B cell (primary cell): Measurements from ENCODE around the gene C1orf174. TPM values are rescaled to one million over a fixed set of nuclear protein-coding genes. Genes with fewer than 3 reads are reported as not detected.
"Not testable (repeated sequence)": the region's sequence is repeated elsewhere in the genome, so short reads cannot be mapped to it uniquely, and the experiment has no call there.

Experiments used
- ATAC-seq: fragments of 200-7000 bp; cut with Tn5 transposase; one replicate; pipeline ENCODE4 v1.10.0; 2021; ENCODE audit warnings: low read depth, mild to moderate bottlenecking, moderate number of reproducible peaks, moderate library complexity
- CTCF ChIA-PET: fragments of 350-600 bp; sonication (Branson Sonifier 250); formaldehyde crosslinking; loops from one replicate; lab custom pipeline; 2021; ENCODE audit warnings: antibody characterized with exemption, inconsistent platforms; lab: Charles Lee
- POLR2A ChIA-PET: fragments of 350-600 bp; sonication (Branson Sonifier 250); formaldehyde crosslinking; loops from one replicate; lab custom pipeline; 2021; ENCODE audit warnings: antibody characterized with exemption; lab: Charles Lee
- DNase-seq: peaks from one replicate; pipeline ENCODE4 v3.0.0; 2013
- H2AFZ ChIP-seq: 2 replicates; pipeline ENCODE4 v1.6.1; 2012; ENCODE audit warnings: mild to moderate bottlenecking, low read depth, low read length; ENCODE audit not compliant: insufficient read depth, poor library complexity, severe bottlenecking
- H3K27ac ChIP-seq, 2 donors: 1 replicate in 1 of 2; 2 replicates in 1 of 2; pipeline ENCODE4 v1.5.1; 2012 to 2013; ENCODE audit warnings: low read length in 2 of 2, mild to moderate bottlenecking in 2 of 2, moderate library complexity in 1 of 2
- H3K27me3 ChIP-seq, 4 experiments: fragments of 200-600 bp in 1 of 4; sonication (generic) in 1 of 4; replicated peaks in 1 of 4; 1 replicate in 2 of 4; 2 replicates in 2 of 4; pipeline versions ENCODE4 v1.6.1 to v1.7.0; 2013 to 2016; ENCODE audit warnings: low read length in 3 of 4, mild to moderate bottlenecking in 2 of 4, mixed read lengths in 1 of 4, moderate library complexity in 1 of 4; ENCODE audit not compliant: insufficient read depth in 4 of 4, control insufficient read depth in 3 of 4; ENCODE audit errors: control extremely low read depth in 1 of 4
- H3K36me3 ChIP-seq, 2 experiments: replicated peaks in 1 of 2; 1 replicate in 1 of 2; 2 replicates in 1 of 2; pipeline versions ENCODE4 v1.6.1 to v1.7.1; 2013; ENCODE audit warnings: low read length in 1 of 2; ENCODE audit not compliant: insufficient read depth in 2 of 2, control insufficient read depth in 1 of 2; ENCODE audit errors: control extremely low read depth in 1 of 2, extremely low read depth in 1 of 2
- H3K4me1 ChIP-seq, 2 donors: fragments of 200-600 bp in 1 of 2; sonication (generic) in 1 of 2; 1 replicate in 1 of 2; 2 replicates in 1 of 2; pipeline versions ENCODE4 v1.5.1 to v1.6.1; 2013 to 2017; ENCODE audit warnings: low read length in 2 of 2; ENCODE audit not compliant: control insufficient read depth in 2 of 2, insufficient read depth in 2 of 2
- H3K4me2 ChIP-seq: replicated peaks from 2 replicates; pipeline ENCODE3; 2012; ENCODE audit warnings: mild to moderate bottlenecking, low read depth, low read length; ENCODE audit not compliant: poor library complexity, severe bottlenecking
- H3K4me3 ChIP-seq, 5 experiments: fragments of 200-600 bp in 1 of 5; sonication (generic) in 1 of 5; 1 replicate in 3 of 5; 2 replicates in 2 of 5; pipeline versions ENCODE4 v1.5.1 to v1.7.0; 2011 to 2016; ENCODE audit warnings: low read length in 4 of 5, mild to moderate bottlenecking in 4 of 5, low read depth in 2 of 5, control low read depth in 1 of 5, moderate library complexity in 1 of 5; ENCODE audit not compliant: insufficient read depth in 1 of 5; ENCODE audit errors: control extremely low read depth in 1 of 5, extremely low read depth in 1 of 5
- H3K79me2 ChIP-seq: fragments of 200-600 bp; sonication (generic); one replicate; pipeline ENCODE4 v1.6.0; 2016; ENCODE audit warnings: low read length; ENCODE audit not compliant: control insufficient read depth, insufficient read depth
- H3K9ac ChIP-seq: fragments of 200-600 bp; sonication (generic); 2 replicates; pipeline ENCODE4 v1.6.1; 2017; ENCODE audit warnings: mild to moderate bottlenecking, low read length, moderate library complexity
- H3K9me3 ChIP-seq, 3 donors: one replicate each; pipeline versions ENCODE4 v1.6.1 to v1.7.1; 2013; ENCODE audit warnings: low read length in 2 of 3; ENCODE audit not compliant: control insufficient read depth in 2 of 3, insufficient read depth in 1 of 3; ENCODE audit errors: control extremely low read depth in 1 of 3
- H4K20me1 ChIP-seq: 2 replicates; pipeline ENCODE4 v1.6.0; 2012; ENCODE audit warnings: mild to moderate bottlenecking, low read length; ENCODE audit not compliant: insufficient read depth, control insufficient read depth, poor library complexity, severe bottlenecking
- H3K27ac Mint-ChIP-seq: one replicate; pipeline ENCODE4 v1.8.0; 2021; ENCODE audit warnings: mixed read lengths
- H3K27me3 Mint-ChIP-seq: one replicate; pipeline ENCODE4 v1.8.0; 2021; ENCODE audit warnings: mixed read lengths
- H3K4me1 Mint-ChIP-seq: one replicate; pipeline ENCODE4 v1.8.0; 2021; ENCODE audit warnings: mixed read lengths
- H3K4me3 Mint-ChIP-seq: one replicate; pipeline ENCODE4 v1.8.0; 2021; ENCODE audit warnings: mixed read lengths
- H3K9me3 Mint-ChIP-seq: one replicate; pipeline ENCODE4 v1.8.0; 2022; ENCODE audit warnings: mixed read lengths; ENCODE audit not compliant: insufficient read depth
- CTCF ChIP-seq: fragments of 200-600 bp; IDR thresholded peaks from one replicate; pipeline ENCODE4 v1.8.0; 2022; ENCODE audit warnings: antibody characterized with exemption, mild to moderate bottlenecking
- EZH2 ChIP-seq: IDR thresholded peaks from 2 replicates; pipeline ENCODE4 v1.6.1; 2012; ENCODE audit warnings: borderline replicate concordance, low read depth, mild to moderate bottlenecking, moderate library complexity, low read length; ENCODE audit not compliant: insufficient read depth, poor library complexity, severe bottlenecking
- WGBS: methylation state at CpG from one replicate; pipeline ENCODE4 v1.1.5; 2013; ENCODE audit warnings: missing lambda C conversion rate; ENCODE audit not compliant: insufficient coverage; 5-methylcytosine and 5-hydroxymethylcytosine counted together
- intact Hi-C: fragments of 100-400 bp; cut with micrococcal nuclease; formaldehyde crosslinking; loops from one replicate; pipeline ENCODE4 v1.10.0; 2022
- polyA plus RNA-seq: library from polyadenylated mRNA; depleted of rRNA; stranded (reverse); fragments of >200 nt; gene quantifications from 2 replicates; pipeline ENCODE4 v1.2.3, GENCODE V29; 2012
- total RNA-seq, 2 donors: library from RNA; stranded (reverse); fragments of 120-200 nt in 1 of 2; gene quantifications; 1 replicate in 1 of 2; 2 replicates in 1 of 2; pipeline versions ENCODE4 v1.2.3 to v1.2.4, GENCODE V29; 2013 to 2022

C1orf174 gene
- total and polyA plus RNA-seq, 2 donors (not counting 1 experiment from before 2014, with no cell fraction given): 33.2 to 49.8 TPM

GRCh38 chr1:3919706-3920105 lies 19.6 kb upstream of the C1orf174 start:
- Mint-ChIP-seq H3K9me3 (peaks cover 2% of the 10 kb centered on the region), H3K4me3 (no peak overlapping the region), H3K4me1 (no peaks in the 10 kb centered on the region), H3K27ac (no peak overlapping the region), H3K27me3 (no peaks in the 10 kb centered on the region)
- no peaks in the 10 kb centered on the region for H3K36me3 ChIP-seq
- H4K20me1 ChIP-seq: no peaks in the 10 kb centered on the region
- ATAC-seq (no peak), DNase-seq (no peak)
- no peak overlapping the region for H3K9ac ChIP-seq
- peaks cover 0 to 3% (median 0%) of the 10 kb centered on the region in 3 donors for H3K9me3 ChIP-seq
- intact Hi-C loops: no loop called here
- H2AFZ ChIP-seq: no peak overlapping the region
- 82% methylated on average over 3 of the region's 5 CpGs for WGBS
- ChIA-PET POLR2A (no interaction called here), CTCF (no interaction called here)
- H3K4me1 ChIP-seq: no peaks in the 10 kb centered on the region
- no peaks in the 10 kb centered on the region for H3K27me3 ChIP-seq
- no peak overlapping the region for H3K4me3 ChIP-seq
- no peaks in the 10 kb centered on the region for H3K79me2 ChIP-seq
- no peak overlapping the region for H3K27ac ChIP-seq
- TF ChIP-seq EZH2: no peak
- TF ChIP-seq CTCF: no peak
- H3K4me2 ChIP-seq: no peak overlapping the region

DNA sequence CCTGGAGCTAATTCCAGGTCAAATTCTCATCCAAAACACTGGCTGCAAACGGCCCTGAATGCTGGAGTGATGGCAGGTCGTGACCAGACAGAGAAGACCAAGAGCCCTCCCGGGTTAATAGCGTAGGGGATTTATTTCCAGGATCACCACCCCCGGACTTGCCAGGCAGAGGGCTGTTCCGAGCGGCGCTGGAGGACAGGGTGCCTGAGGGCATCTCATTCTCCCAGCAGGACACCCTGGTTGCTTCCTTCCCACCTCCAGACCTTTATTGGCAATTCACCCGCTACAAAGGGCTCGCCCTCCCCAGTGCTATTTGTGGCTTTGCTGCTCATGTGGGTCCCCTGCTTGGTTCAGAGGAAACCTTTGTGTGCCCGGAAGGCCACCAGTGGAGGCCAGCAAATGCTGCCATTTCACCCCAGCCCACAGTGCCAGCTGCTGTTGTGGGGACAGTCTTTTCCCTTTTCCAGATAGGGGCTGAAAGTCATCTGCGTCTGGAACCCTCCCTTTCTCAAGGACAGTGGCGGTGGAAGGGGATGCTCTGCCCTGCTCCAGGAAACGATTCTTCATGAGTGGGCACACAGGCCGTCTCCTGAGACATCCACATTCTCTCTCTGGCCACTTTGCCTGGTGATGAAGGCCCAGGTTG lies 19.0 kb upstream of the C1orf174 start:
- H2AFZ ChIP-seq: no peak overlapping the region
- intact Hi-C loops: no loop called here
- ATAC-seq (no peak), DNase-seq (no peak)
- TF ChIP-seq CTCF: no peak
- no peak for TF ChIP-seq EZH2
- no peaks in the 10 kb centered on the region for H3K27me3 ChIP-seq
- H3K36me3 ChIP-seq: no peaks in the 10 kb centered on the region
- no peaks in the 10 kb centered on the region for H3K27me3 Mint-ChIP-seq
- H3K9me3 Mint-ChIP-seq: peaks cover 2% of the 10 kb centered on the region
- no peak overlapping the region for H3K4me2 ChIP-seq
- no peak overlapping the region for H3K4me3 Mint-ChIP-seq
- no peak overlapping the region for H3K27ac ChIP-seq
- no peak overlapping the region for H3K4me3 ChIP-seq
- no peaks in the 10 kb centered on the region for H3K79me2 ChIP-seq
- H3K4me1 ChIP-seq: no peaks in the 10 kb centered on the region
- H3K9me3 ChIP-seq: peaks cover 0 to 3% (median 0%) of the 10 kb centered on the region in 3 donors
- no peaks in the 10 kb centered on the region for H4K20me1 ChIP-seq
- 88% methylated on average over 14 of the region's 15 CpGs for WGBS
- ChIA-PET POLR2A (no interaction called here), CTCF (interaction anchor here (0.9 kb wide), 1 partner anchor 9 kb away, joined by 3 read pairs; no protein-coding TSS in a partner anchor)
- no peak overlapping the region for H3K27ac Mint-ChIP-seq
- H3K9ac ChIP-seq: no peak overlapping the region
- no peaks in the 10 kb centered on the region for H3K4me1 Mint-ChIP-seq

DNA sequence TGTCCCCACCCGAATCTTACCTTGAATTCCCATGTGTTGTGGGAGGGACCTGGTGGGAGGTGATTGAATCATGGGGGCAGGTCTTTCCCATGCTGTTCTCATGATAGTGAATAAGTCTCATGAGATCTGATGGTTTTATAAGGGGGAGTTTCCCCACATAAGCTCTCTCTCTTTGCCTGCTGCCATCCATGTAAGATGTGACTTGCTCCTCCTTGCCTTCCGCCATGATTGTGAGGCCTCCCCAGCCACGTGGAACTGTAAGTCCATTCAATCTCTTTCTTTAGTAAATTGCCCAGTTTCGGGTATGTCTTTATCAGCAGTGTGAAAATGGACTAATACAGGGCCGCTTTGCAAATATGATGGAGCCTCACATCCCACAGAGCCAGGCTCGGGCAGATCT lies 18.3 kb upstream of the C1orf174 start:
- ATAC-seq, H3K4me1 ChIP-seq, intact Hi-C loops, H3K4me3 ChIP-seq, DNase-seq, H3K9ac ChIP-seq, H3K9me3 Mint-ChIP-seq, H3K27me3 ChIP-seq, H3K4me1 Mint-ChIP-seq, H4K20me1 ChIP-seq, H3K27ac Mint-ChIP-seq, H3K4me3 Mint-ChIP-seq, H3K27ac ChIP-seq, H3K79me2 ChIP-seq, H3K4me2 ChIP-seq, H2AFZ ChIP-seq, H3K9me3 ChIP-seq, H3K27me3 Mint-ChIP-seq, H3K36me3 ChIP-seq, POLR2A ChIA-PET: not testable (repeated sequence)
- CTCF ChIA-PET: interaction anchor here (0.9 kb wide), 1 partner anchor 9 kb away, joined by 3 read pairs; no protein-coding TSS in a partner anchor
- 96% methylated on average over 3 of the region's 6 CpGs for WGBS
